Lower lobe of right lung (tissue), 2 donors: ENCODE measurements around the gene MLF1. TPM values are rescaled to one million over a fixed set of nuclear protein-coding genes. Genes with fewer than 3 reads are reported as not detected.

Experiments
- ATAC-seq, 2 donors: fragments of 200-7000 bp; cut with Tn5 transposase; one replicate each; pipeline ENCODE4 v1.9.1; 2020 to 2022; ENCODE audit warnings: mild to moderate bottlenecking in 2 of 2, moderate library complexity in 2 of 2
- DNase-seq: peaks from one replicate; pipeline ENCODE4 v3.0.0-alpha.2; 2020
- H3K27ac ChIP-seq: fragments of 200-600 bp; one replicate; pipeline ENCODE4 v1.8.0; 2022
- H3K27me3 ChIP-seq: fragments of 200-600 bp; one replicate; pipeline ENCODE4 v1.8.0; 2022; ENCODE audit warnings: low read depth
- H3K36me3 ChIP-seq: fragments of 200-600 bp; one replicate; pipeline ENCODE4 v1.8.0; 2022; ENCODE audit warnings: mild to moderate bottlenecking
- H3K4me1 ChIP-seq: fragments of 200-600 bp; one replicate; pipeline ENCODE4 v1.8.0; 2022
- H3K4me3 ChIP-seq: fragments of 200-600 bp; one replicate; pipeline ENCODE4 v1.8.0; 2022; ENCODE audit warnings: mild to moderate bottlenecking
- H3K9me3 ChIP-seq: fragments of 200-600 bp; one replicate; pipeline ENCODE4 v1.8.0; 2022
- intact Hi-C: fragments of 100-400 bp; cut with DNase I; formaldehyde crosslinking; loops from one replicate; pipeline ENCODE4 v1.11.0; 2022
- long read RNA-seq: library from polyadenylated mRNA; unstranded; transcript quantifications from one replicate; pipeline ENCODE4 v2.0.0, GENCODE V29; 2021
- total RNA-seq: library from RNA; stranded (reverse); fragmentation: NEBNext Ultra II Directional; extraction: Animal tissue kit (Norgen Biotek cat#: 25700); gene quantifications from one replicate; pipeline ENCODE4 v1.2.1, GENCODE V29; 2021
- TF ChIP-seq, protein P1 (sequence below): fragments of 200-600 bp; IDR thresholded peaks from one replicate; pipeline ENCODE4 v1.8.0; 2022; ENCODE audit warnings: antibody characterized with exemption, mild to moderate bottlenecking
- donor health status: DM: no; HTN: yes; CAD: no; lungs with severe emphysema.

MLF1 gene
- total RNA-seq: 13.5 TPM
- long read RNA-seq, transcript MLF1-201 (7 exons, 2,203 nt): major isoform, 18 of 36 reads
- long read RNA-seq, transcript MLF1-202 (7 exons, 2,222 nt): minor isoform, 11 of 36 reads
- long read RNA-seq, partial matches to known transcripts: 2 of 36 reads
- long read RNA-seq, other reads (novel, unspliced or antisense): 5 of 36 reads

DNA sequence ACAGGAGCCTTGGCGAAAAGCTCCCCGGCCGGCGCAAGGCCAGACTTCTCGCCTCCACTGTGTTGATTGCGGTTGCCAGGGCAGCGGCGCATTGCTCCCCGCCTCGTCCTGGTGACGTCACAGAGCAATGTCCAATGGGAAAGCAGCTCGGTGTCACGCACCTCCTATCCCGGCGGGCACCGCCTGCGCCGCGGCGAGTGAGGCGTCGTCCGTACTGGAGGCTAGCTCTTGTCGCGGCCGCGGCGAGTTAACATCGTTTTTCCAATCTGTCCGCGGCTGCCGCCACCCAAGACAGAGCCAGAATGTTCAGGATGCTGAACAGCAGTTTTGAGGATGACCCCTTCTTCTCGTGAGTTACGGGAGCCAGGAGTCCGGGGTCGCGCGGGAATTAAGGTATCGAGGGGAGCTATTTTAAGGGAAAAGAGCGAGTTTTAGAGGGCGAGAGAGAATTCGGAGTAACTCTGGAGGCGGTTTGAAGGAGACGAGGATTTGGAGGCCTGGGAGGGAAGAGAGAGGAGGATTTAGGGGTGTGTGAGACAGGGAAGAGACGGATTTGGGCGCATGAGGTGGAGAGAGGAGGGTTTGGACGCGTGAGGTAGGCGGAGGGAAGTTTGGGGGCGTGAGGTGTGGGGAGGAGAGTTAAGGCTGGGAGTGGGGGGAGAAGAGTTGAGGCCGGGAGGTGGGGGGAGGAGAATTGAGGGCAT, at the start of gene MLF1:
TSS of gene MLF1 (plus strand) at position 196 of the 704 bp plus-strand sequence. CDS start at position 303, 107 bp downstream.
- DNase-seq (peak; percentile 97), ATAC-seq (peak; percentile 100)
- H3K4me3 ChIP-seq: peak within 1 kb of the TSS; percentile 64
- TF ChIP-seq, protein P1, sequence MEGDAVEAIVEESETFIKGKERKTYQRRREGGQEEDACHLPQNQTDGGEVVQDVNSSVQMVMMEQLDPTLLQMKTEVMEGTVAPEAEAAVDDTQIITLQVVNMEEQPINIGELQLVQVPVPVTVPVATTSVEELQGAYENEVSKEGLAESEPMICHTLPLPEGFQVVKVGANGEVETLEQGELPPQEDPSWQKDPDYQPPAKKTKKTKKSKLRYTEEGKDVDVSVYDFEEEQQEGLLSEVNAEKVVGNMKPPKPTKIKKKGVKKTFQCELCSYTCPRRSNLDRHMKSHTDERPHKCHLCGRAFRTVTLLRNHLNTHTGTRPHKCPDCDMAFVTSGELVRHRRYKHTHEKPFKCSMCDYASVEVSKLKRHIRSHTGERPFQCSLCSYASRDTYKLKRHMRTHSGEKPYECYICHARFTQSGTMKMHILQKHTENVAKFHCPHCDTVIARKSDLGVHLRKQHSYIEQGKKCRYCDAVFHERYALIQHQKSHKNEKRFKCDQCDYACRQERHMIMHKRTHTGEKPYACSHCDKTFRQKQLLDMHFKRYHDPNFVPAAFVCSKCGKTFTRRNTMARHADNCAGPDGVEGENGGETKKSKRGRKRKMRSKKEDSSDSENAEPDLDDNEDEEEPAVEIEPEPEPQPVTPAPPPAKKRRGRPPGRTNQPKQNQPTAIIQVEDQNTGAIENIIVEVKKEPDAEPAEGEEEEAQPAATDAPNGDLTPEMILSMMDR: no peak
- H3K9me3 ChIP-seq: no peaks in the 10 kb centered on the region
- H3K4me1 ChIP-seq: no peaks in the 10 kb centered on the region
- intact Hi-C loops: no loop called here
- H3K36me3 ChIP-seq: no peaks in the 10 kb centered on the region
- H3K27ac ChIP-seq: peak within 1 kb of the TSS; percentile 78
- no peaks in the 10 kb centered on the region for H3K27me3 ChIP-seq

- TF ChIP-seq, protein P1: no peak
Observed at GRCh38 chr3:158522221-158523136, 48.5 kb upstream of the MLF1 start.

GRCh38 chr3:158528076-158528674, 42.8 kb upstream of the MLF1 start:
- H3K9me3 ChIP-seq: no peaks in the 10 kb centered on the region
- H3K4me3 ChIP-seq: no peak overlapping the region
- TF ChIP-seq, protein P1: no peak
- no peaks in the 10 kb centered on the region for H3K4me1 ChIP-seq
- DNase-seq (no peak), ATAC-seq (no peak)
- H3K27me3 ChIP-seq: no peaks in the 10 kb centered on the region
- no peaks in the 10 kb centered on the region for H3K36me3 ChIP-seq
- intact Hi-C loops: no loop called here
- no peak overlapping the region for H3K27ac ChIP-seq

More at GRCh38 chr3:158522221-158523136, 48.5 kb upstream of the MLF1 start:
- H3K9me3 ChIP-seq: no peaks in the 10 kb centered on the region
- no peak for ATAC-seq
- DNase-seq: no peak
- H3K4me1 ChIP-seq: no peaks in the 10 kb centered on the region
- intact Hi-C loops: no loop called here
- no peak overlapping the region for H3K4me3 ChIP-seq
- no peaks in the 10 kb centered on the region for H3K27me3 ChIP-seq
- H3K36me3 ChIP-seq: no peaks in the 10 kb centered on the region
- no peak overlapping the region for H3K27ac ChIP-seq

DNA sequence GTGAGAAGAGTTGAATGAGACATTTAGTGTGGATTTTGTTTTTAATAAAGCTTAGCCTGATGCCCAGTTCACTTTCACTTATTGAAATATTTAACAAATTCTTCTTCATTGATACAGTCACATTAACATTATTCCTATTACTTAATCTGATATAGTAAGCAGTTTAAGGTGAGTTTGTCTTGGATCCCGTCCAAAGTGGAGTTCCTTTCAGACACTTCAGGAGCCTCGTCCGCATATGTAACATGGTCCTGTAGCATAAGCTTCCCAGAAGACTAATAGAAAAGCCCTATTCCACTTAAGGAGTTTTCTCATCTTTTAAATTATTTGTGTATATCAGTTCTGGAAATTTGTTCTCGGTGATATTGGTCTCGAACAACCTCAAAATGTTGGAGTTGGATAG, 39.7 kb upstream of the MLF1 start:
- DNase-seq (no peak), ATAC-seq (peak in 1 of 2 donors; percentile 54)
- H3K27me3 ChIP-seq: no peaks in the 10 kb centered on the region
- H3K36me3 ChIP-seq: no peaks in the 10 kb centered on the region
- no peaks in the 10 kb centered on the region for H3K4me1 ChIP-seq
- no peak overlapping the region for H3K4me3 ChIP-seq
- no peak overlapping the region for H3K27ac ChIP-seq
- intact Hi-C loops: no loop called here
- TF ChIP-seq, protein P1: no peak
- H3K9me3 ChIP-seq: no peaks in the 10 kb centered on the region

DNA sequence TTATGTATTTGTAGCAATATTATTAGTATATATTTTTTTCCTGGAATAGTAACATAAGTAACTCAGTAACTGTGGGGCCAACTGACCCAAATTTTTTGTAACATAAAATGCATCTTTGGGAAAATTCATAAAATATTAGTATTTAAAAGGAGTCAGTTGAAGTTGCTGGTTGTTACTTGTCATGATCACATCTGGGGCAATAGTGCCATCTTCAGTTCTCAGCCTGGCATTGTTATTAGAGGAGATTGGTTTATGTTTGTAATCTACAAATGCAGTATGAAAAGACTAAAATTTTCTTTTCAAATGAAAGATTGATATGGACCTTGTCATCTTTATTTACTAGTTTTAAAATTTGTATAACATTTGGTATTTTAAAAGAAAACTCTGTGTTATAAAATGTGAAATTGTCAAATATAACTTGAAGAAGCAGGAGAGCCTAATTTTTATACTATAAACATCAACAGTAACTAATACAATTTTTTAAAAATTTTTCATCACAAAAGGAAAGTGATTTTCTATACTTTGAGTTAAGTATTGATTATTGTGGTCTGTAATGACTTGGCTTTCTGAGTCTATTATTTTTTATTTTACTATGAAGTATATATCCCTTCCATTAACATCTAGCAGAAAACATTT, 38.8 kb upstream of the MLF1 start:
- intact Hi-C loops: no loop called here

More for the DNA sequence above, 38.8 kb upstream of the MLF1 start:
- H3K9me3 ChIP-seq: no peaks in the 10 kb centered on the region
- no peaks in the 10 kb centered on the region for H3K4me1 ChIP-seq
- H3K27ac ChIP-seq: no peak overlapping the region
- no peaks in the 10 kb centered on the region for H3K27me3 ChIP-seq
- H3K4me3 ChIP-seq: no peak overlapping the region
- no peak for DNase-seq
- H3K36me3 ChIP-seq: no peaks in the 10 kb centered on the region
- TF ChIP-seq, protein P1: peak; percentile 43
- ATAC-seq: no peak
